PC-3 (cell line): ENCODE measurements around the gene PROSER3. TPM values are rescaled to one million over a fixed set of nuclear protein-coding genes. Genes with fewer than 3 reads are reported as not detected.

Experiments
- ATAC-seq: fragments of 200-7000 bp; cut with Tn5 transposase; 2 replicates; pipeline ENCODE4 v1.9.1; 2020; ENCODE audit warnings: mild to moderate bottlenecking, moderate library complexity
- BruUV-seq: library from RNA; stranded (reverse); fragments of 400-500 nt; replicated peaks from 2 replicates; lab custom pipeline; 2021; lab: Mats Ljungman, UMichigan
- CTCF ChIA-PET: fragments of 300-600 bp; sonication (Branson Sonifier 250); formaldehyde crosslinking; loops from one replicate; lab custom pipeline; 2022; ENCODE audit warnings: antibody characterized with exemption; lab: Charles Lee
- POLR2A ChIA-PET: fragments of 300-600 bp; sonication (Branson Sonifier 250); formaldehyde crosslinking; loops from one replicate; lab custom pipeline; 2022; ENCODE audit warnings: antibody characterized with exemption; ENCODE audit not compliant: unreplicated experiment; lab: Charles Lee
- DNase-seq: peaks from one replicate; pipeline ENCODE4 v3.0.0-alpha.2; 2015
- H2AFZ ChIP-seq: fragments of 300-600 bp; sonication (generic); 2 replicates; pipeline ENCODE4 v1.6.0; 2016; ENCODE audit warnings: antibody characterized with exemption, low read length
- H3F3A ChIP-seq: fragments of 300-600 bp; sonication (generic); one replicate; pipeline ENCODE4 v1.6.0; 2017; ENCODE audit warnings: antibody characterized with exemption, low read length, control low read depth, mild to moderate bottlenecking; ENCODE audit not compliant: unreplicated experiment
- H3K27ac ChIP-seq: fragments of 300-600 bp; sonication (generic); 2 replicates; pipeline ENCODE4 v1.5.1; 2016; ENCODE audit warnings: mild to moderate bottlenecking, low read length
- H3K27me3 ChIP-seq: fragments of 300-600 bp; sonication (generic); 2 replicates; pipeline ENCODE4 v1.6.1; 2016; ENCODE audit warnings: low read length, mixed read lengths
- H3K36me3 ChIP-seq: fragments of 300-600 bp; sonication (generic); 2 replicates; pipeline ENCODE4 v1.6.1; 2016; ENCODE audit warnings: low read depth, mixed run types, low read length, mixed read lengths
- H3K4me1 ChIP-seq: fragments of 300-600 bp; sonication (generic); 2 replicates; pipeline ENCODE4 v1.5.1; 2016; ENCODE audit warnings: low read length; ENCODE audit not compliant: insufficient read depth
- H3K4me2 ChIP-seq: fragments of 300-600 bp; sonication (generic); 2 replicates; pipeline ENCODE4 v1.6.0; 2016; ENCODE audit warnings: low read length
- H3K4me3 ChIP-seq: fragments of 300-600 bp; sonication (generic); 2 replicates; pipeline ENCODE4 v1.5.1; 2016; ENCODE audit warnings: mild to moderate bottlenecking, low read length, mixed read lengths
- H3K79me2 ChIP-seq: fragments of 300-600 bp; sonication (generic); 2 replicates; pipeline ENCODE4 v1.6.1; 2017; ENCODE audit warnings: low read length, mixed read lengths
- H3K9ac ChIP-seq: fragments of 300-600 bp; sonication (generic); 2 replicates; pipeline ENCODE4 v1.6.0; 2016; ENCODE audit warnings: mild to moderate bottlenecking, low read length
- H3K9me2 ChIP-seq: fragments of 300-600 bp; sonication (generic); replicated peaks from 2 replicates; pipeline ENCODE4 v1.6.1; 2016; ENCODE audit warnings: mixed run types, low read length, mixed read lengths
- H3K9me3 ChIP-seq: fragments of 300-600 bp; sonication (generic); 2 replicates; pipeline ENCODE4 v1.6.1; 2016; ENCODE audit warnings: low read length, mixed read lengths
- H4K20me1 ChIP-seq: fragments of 300-600 bp; sonication (generic); 2 replicates; pipeline ENCODE4 v1.6.1; 2016; ENCODE audit warnings: low read length, mixed read lengths
- CTCF ChIP-seq: fragments of 300-600 bp; sonication (generic); conservative IDR thresholded peaks from 2 replicates; pipeline ENCODE4 v1.5.1; 2017; ENCODE audit warnings: antibody characterized with exemption, low read depth, mild to moderate bottlenecking, low read length
- EZH2 ChIP-seq: fragments of 300-600 bp; sonication (generic); IDR thresholded peaks from one replicate; pipeline ENCODE4 v1.6.1; 2017; ENCODE audit warnings: antibody characterized with exemption, mild to moderate bottlenecking, low read length; ENCODE audit not compliant: unreplicated experiment
- EZH2phosphoT487 ChIP-seq: fragments of 300-600 bp; sonication (generic); IDR thresholded peaks from 2 replicates; pipeline ENCODE4 v1.6.1; 2018; ENCODE audit warnings: mild to moderate bottlenecking, antibody characterized with exemption, low read length, borderline replicate concordance
- intact Hi-C: fragments of 100-400 bp; cut with micrococcal nuclease; formaldehyde crosslinking; loops from 2 replicates; pipeline ENCODE4 v1.9.0; 2023
- total RNA-seq: library from RNA; depleted of rRNA; stranded (reverse); fragments of >200 nt; gene quantifications from 2 replicates; pipeline ENCODE4 v1.2.3, GENCODE V29; 2014

PROSER3 gene
- total RNA-seq, 1 experiment from 2014 or later = 5.5 TPM

- no peaks in the 10 kb centered on the region for H3K79me2 ChIP-seq
- CTCF ChIA-PET = no interaction called here
- no peaks in the 10 kb centered on the region for H3K9me3 ChIP-seq
- no peaks in the 10 kb centered on the region for H3K9me2 ChIP-seq
- H2AFZ ChIP-seq = peak within 1 kb of the TSS; percentile 65
- BruUV-seq = no TSS peak
- peaks cover 7% of the 10 kb centered on the region for H3K4me1 ChIP-seq
- intact Hi-C loops = loop anchor here (2.0 kb wide), 1 partner anchor 35 kb away; no protein-coding TSS in a partner anchor
- no peaks in the 10 kb centered on the region for H3K27me3 ChIP-seq
- POLR2A ChIA-PET = interaction anchor here (0.5 to 0.6 kb wide), 2 partner anchors 35 to 832 kb away, joined by 3 to 4 read pairs; no protein-coding TSS in a partner anchor
- no peak within 1 kb of the TSS for H3K27ac ChIP-seq
- ATAC-seq (peak; percentile 93), DNase-seq (peak; percentile 97)
- H3F3A ChIP-seq = no peaks in the 10 kb centered on the region
- no peaks in the 10 kb centered on the region for H4K20me1 ChIP-seq
- peak within 1 kb of the TSS; percentile 98 for H3K4me2 ChIP-seq
- H3K4me3 ChIP-seq = peak within 1 kb of the TSS; percentile 66
- no peak for TF ChIP-seq CTCF
- TF ChIP-seq EZH2phosphoT487 = no peak
- TF ChIP-seq EZH2 = no peak
- peak within 1 kb of the TSS; percentile 17; the same call in 1 of the 2 replicates for H3K9ac ChIP-seq
- no peaks in the 10 kb centered on the region for H3K36me3 ChIP-seq
These were observed 17.5 kb downstream of the PROSER3 start, which contains the start of gene ARHGAP33 for GRCh38 chr19:35775298-35776101. ARHGAP33 (plus strand) TSS chr19:35775564; CDS start chr19:35775659, 95 bp downstream.

- Histone ChIP-seq H3K27me3 (no peaks in the 10 kb centered on the region), H3K79me2 (no peaks in the 10 kb centered on the region), H3K9ac (0 out of 2 replicates have a peak overlapping the region, but pooled peaks have one; percentile 17), H3K9me2 (no peaks in the 10 kb centered on the region), H3K4me1 (peaks cover 7% of the 10 kb centered on the region), H3K36me3 (no peaks in the 10 kb centered on the region), H4K20me1 (no peaks in the 10 kb centered on the region), H2AFZ (no peak overlapping the region), H3K4me3 (peak overlapping the region; percentile 66), H3K4me2 (peak overlapping the region; percentile 98), H3F3A (no peaks in the 10 kb centered on the region), H3K27ac (no peak overlapping the region), H3K9me3 (no peaks in the 10 kb centered on the region)
- DNase-seq (no peak), ATAC-seq (no peak)
- POLR2A ChIA-PET = interaction anchor here (0.6 kb wide), 1 partner anchor 36 kb away, joined by 3 read pairs; no protein-coding TSS in a partner anchor
- CTCF ChIA-PET = no interaction called here
- TF ChIP-seq EZH2phosphoT487 (no peak), CTCF (no peak), EZH2 (no peak)
- BruUV-seq = no TSS peak
- intact Hi-C loops = no loop called here
These were observed 18.3 kb downstream of the PROSER3 start for GRCh38 chr19:35776102-35776788.
